Fibroblast of skin of left biceps (primary cell): Measurements from ENCODE around the gene OPRL1.
"Not testable (repeated sequence)": the region's sequence is repeated elsewhere in the genome, so short reads cannot be mapped to it uniquely, and the experiment has no call there.

ENCODE experiments used
- DNase-seq, 2 experiments: peaks; one replicate each; pipeline ENCODE4 v3.0.0-alpha.2; 2013; ENCODE audit warnings: low read depth in 2 of 2

OPRL1 gene

GRCh38 chr20:64083804-64084684 is 4.2 kb downstream of the OPRL1 start, which contains the start of gene LKAAEAR1:
TSS of gene LKAAEAR1 (minus strand) at chr20:64084398. CDS start at chr20:64084219, 179 bp downstream.
- no peak for DNase-seq

GRCh38 chr20:64084685-64085152 is 4.8 kb downstream of the OPRL1 start:
- DNase-seq = no peak

GRCh38 chr20:64086801-64087200 is 6.9 kb downstream of the OPRL1 start:
- no peak for DNase-seq

- DNase-seq = not testable (repeated sequence)
These were observed 7.4 kb downstream of the OPRL1 start for GRCh38 chr20:64087226-64087825.

GRCh38 chr20:64088586-64088985 is 8.7 kb downstream of the OPRL1 start:
- not testable (repeated sequence) for DNase-seq

GRCh38 chr20:64090165-64090564 is 10.3 kb downstream of the OPRL1 start:
- no peak for DNase-seq

- no peak for DNase-seq
These were observed 11.5 kb downstream of the OPRL1 start for GRCh38 chr20:64091340-64091739.

GRCh38 chr20:64091770-64092169 is 11.9 kb downstream of the OPRL1 start:
- no peak for DNase-seq

GRCh38 chr20:64092258-64093012 is 12.6 kb downstream of the OPRL1 start:
- no peak for DNase-seq

GRCh38 chr20:64093013-64093503 is 13.2 kb downstream of the OPRL1 start:
- DNase-seq = no peak

GRCh38 chr20:64095455-64095854 is 15.6 kb downstream of the OPRL1 start:
- no peak for DNase-seq

GRCh38 chr20:64095927-64096326 is 16.0 kb downstream of the OPRL1 start:
- DNase-seq = no peak

GRCh38 chr20:64096535-64096934 is 16.7 kb downstream of the OPRL1 start:
- no peak for DNase-seq

- DNase-seq = no peak
These were observed 18.7 kb downstream of the OPRL1 start for GRCh38 chr20:64098471-64099013.

- DNase-seq = no peak
These were observed 19.4 kb downstream of the OPRL1 start for GRCh38 chr20:64099086-64099786.

GRCh38 chr20:64099880-64100565 is 20.1 kb downstream of the OPRL1 start:
- DNase-seq = no peak

- DNase-seq = no peak
These were observed 20.6 kb downstream of the OPRL1 start for GRCh38 chr20:64100566-64100888.

- no peak for DNase-seq
These were observed 21.2 kb downstream of the OPRL1 start for GRCh38 chr20:64100946-64101688.

- DNase-seq = no peak
These were observed 22.1 kb downstream of the OPRL1 start for GRCh38 chr20:64101731-64102621.
